SK-N-SH treated with all-trans-retinoic acid at 6 μM for 48 hours (cell line): ENCODE results near the gene CCL4.

Experiments used
- PATZ1 ChIP-seq: fragments of 250-450 bp; sonication (Bioruptor Pico); IDR thresholded peaks from 2 replicates; pipeline ENCODE4 v1.8.0; 2020; ENCODE audit warnings: mild to moderate bottlenecking, moderate library complexity, borderline replicate concordance
- POU6F1 ChIP-seq: fragments of 250-450 bp; sonication (Bioruptor Pico); IDR thresholded peaks from 2 replicates; pipeline ENCODE4 v1.8.0; 2021; ENCODE audit warnings: low read depth, mild to moderate bottlenecking, moderate library complexity, borderline replicate concordance
- RARB ChIP-seq: fragments of 250-450 bp; sonication (Bioruptor Pico); IDR thresholded peaks from 2 replicates; pipeline ENCODE4 v1.8.0; 2021; ENCODE audit warnings: mild to moderate bottlenecking, moderate library complexity
- TOX ChIP-seq: fragments of 250-450 bp; sonication (Bioruptor Pico); IDR thresholded peaks from 2 replicates; pipeline ENCODE4 v1.8.0; 2021; ENCODE audit warnings: mild to moderate bottlenecking, moderate library complexity, borderline replicate concordance
- ZFP30 ChIP-seq: fragments of 450-650 bp; formaldehyde crosslinking; IDR thresholded peaks from 2 replicates; pipeline ENCODE4 v1.5.0; 2022; ENCODE audit warnings: mild to moderate bottlenecking, moderate library complexity

GRCh38 chr17:36144981-36145729 lies 41.5 kb downstream of the CCL4 start:
- TF ChIP-seq ZFP30 (no peak), RARB (no peak), TOX (CRISPR knock-in tag) (no peak), POU6F1 (no peak), PATZ1 (CRISPR knock-in tag) (no peak)
